Measurements from ENCODE around the gene TSSK2. TPM values are rescaled to one million over a fixed set of nuclear protein-coding genes. Genes with fewer than 3 reads are reported as not detected.

Gene TSSK2
- total and polyA plus RNA-seq, 2 experiments from 2014 or later = not detected

DNA sequence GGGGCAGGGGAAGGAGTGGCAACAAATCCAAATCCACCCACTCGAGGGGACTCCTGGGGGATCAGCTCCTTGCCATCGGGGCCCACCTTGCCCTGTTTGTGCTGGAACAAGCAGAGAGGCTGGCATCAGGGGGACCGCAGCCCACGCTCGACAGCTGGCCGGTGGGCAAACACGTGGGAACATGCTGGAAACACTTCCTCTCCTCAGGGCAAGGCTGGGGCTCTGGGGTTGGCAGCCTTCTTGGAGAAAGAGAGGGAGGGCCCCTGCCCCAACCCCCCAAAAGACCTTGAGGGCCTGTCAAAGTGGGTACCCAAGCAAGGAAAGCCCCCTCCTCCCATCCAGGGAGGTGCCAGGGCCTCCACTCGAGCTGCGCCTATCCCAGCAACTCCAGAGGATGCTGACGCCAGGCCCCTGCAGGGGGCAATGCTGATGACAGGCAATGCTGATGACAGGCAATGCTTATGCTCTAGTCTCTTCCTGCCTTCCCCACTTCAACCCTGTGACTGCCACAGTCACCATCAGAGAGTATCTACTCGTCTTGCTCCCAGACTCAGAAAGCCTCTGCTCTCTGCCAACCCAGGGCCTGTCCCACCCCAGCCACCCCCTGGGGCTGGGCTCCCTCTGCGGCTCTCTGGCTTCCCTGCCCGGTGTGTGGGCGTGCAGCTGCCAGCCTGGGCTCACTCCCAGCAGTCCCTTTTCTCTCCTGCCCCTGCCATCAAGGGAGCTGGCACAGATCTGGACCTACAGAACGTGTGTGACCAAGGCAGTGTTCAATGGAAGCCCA lies 7.3 kb downstream of the TSSK2 start:
- Histone ChIP-seq H3K36me3 (replicated peaks; ENCODE audit: insufficient read depth, low read depth) (no peaks in the 10 kb centered on the region), H3K4me3 (no peak overlapping the region), H3K4me1 (ENCODE audit: insufficient read depth) (no peaks in the 10 kb centered on the region), H3K4me2 (no peak overlapping the region), H3K27me3 (no peaks in the 10 kb centered on the region), H3K9me2 (replicated peaks; ENCODE audit: insufficient read depth) (no peaks in the 10 kb centered on the region), H3K79me2 (peaks cover 4% of the 10 kb centered on the region), H2AFZ (no peak overlapping the region), H4K20me1 (ENCODE audit: insufficient read depth, poor library complexity, severe bottlenecking) (no peaks in the 10 kb centered on the region), H3K27ac (no peak overlapping the region), H3K9me3 (ENCODE audit: low read depth) (no peaks in the 10 kb centered on the region)
- 96% methylated on average over 15 of the region's 15 CpGs for WGBS (ENCODE audit: low lambda C conversion rate, missing lambda C conversion rate)
- no peak for DNase-seq (ENCODE audit: low spot score)
- TF ChIP-seq CTCF (IDR thresholded peaks at IDR 0.05; ENCODE audit: poor library complexity) (no peak), EZH2 (IDR thresholded peaks at IDR 0.05; ENCODE audit: borderline replicate concordance) (no peak), EZH2phosphoT487 (IDR thresholded peaks at IDR 0.05; ENCODE audit: low read depth, severe bottlenecking, unreplicated experiment) (no peak)

- H4K20me1 ChIP-seq (ENCODE audit: insufficient read depth, poor library complexity, severe bottlenecking) = no peaks in the 10 kb centered on the region
- H3K9me3 ChIP-seq (ENCODE audit: low read depth) = no peaks in the 10 kb centered on the region
- H3K79me2 ChIP-seq = peaks cover 10% of the 10 kb centered on the region
- no peaks in the 10 kb centered on the region for H3K27me3 ChIP-seq
- DNase-seq (ENCODE audit: low spot score) = no peak
- no peaks in the 10 kb centered on the region for H3K4me1 ChIP-seq (ENCODE audit: insufficient read depth)
- 97% methylated on average over 9 of the region's 9 CpGs for WGBS (ENCODE audit: low lambda C conversion rate, missing lambda C conversion rate)
- no peaks in the 10 kb centered on the region for H3K9me2 ChIP-seq (replicated peaks; ENCODE audit: insufficient read depth)
- no peak overlapping the region for H2AFZ ChIP-seq
- H3K4me2 ChIP-seq = no peak overlapping the region
- H3K36me3 ChIP-seq (replicated peaks; ENCODE audit: insufficient read depth, low read depth) = no peaks in the 10 kb centered on the region
- no peak for TF ChIP-seq CTCF (IDR thresholded peaks at IDR 0.05; ENCODE audit: poor library complexity)
- TF ChIP-seq EZH2phosphoT487 (IDR thresholded peaks at IDR 0.05; ENCODE audit: low read depth, severe bottlenecking, unreplicated experiment) = no peak
- no peak for TF ChIP-seq EZH2 (IDR thresholded peaks at IDR 0.05; ENCODE audit: borderline replicate concordance)
- no peak overlapping the region for H3K4me3 ChIP-seq
- no peak overlapping the region for H3K27ac ChIP-seq
Measured at GRCh38 chr22:19139001-19139356, 7.9 kb downstream of the TSSK2 start.

- DNase-seq (ENCODE audit: low spot score) = no peak
- Histone ChIP-seq H3K4me3 (no peak overlapping the region), H3K27me3 (no peaks in the 10 kb centered on the region), H3K9me2 (replicated peaks; ENCODE audit: insufficient read depth) (no peaks in the 10 kb centered on the region), H3K79me2 (peaks cover 12% of the 10 kb centered on the region), H3K9me3 (ENCODE audit: low read depth) (no peaks in the 10 kb centered on the region), H3K36me3 (replicated peaks; ENCODE audit: insufficient read depth, low read depth) (no peaks in the 10 kb centered on the region), H3K27ac (no peak overlapping the region), H2AFZ (no peak overlapping the region), H4K20me1 (ENCODE audit: insufficient read depth, poor library complexity, severe bottlenecking) (no peaks in the 10 kb centered on the region), H3K4me1 (ENCODE audit: insufficient read depth) (no peaks in the 10 kb centered on the region), H3K4me2 (no peak overlapping the region)
- TF ChIP-seq CTCF (IDR thresholded peaks at IDR 0.05; ENCODE audit: poor library complexity) (no peak), EZH2 (IDR thresholded peaks at IDR 0.05; ENCODE audit: borderline replicate concordance) (no peak), EZH2phosphoT487 (IDR thresholded peaks at IDR 0.05; ENCODE audit: low read depth, severe bottlenecking, unreplicated experiment) (no peak)
- 97% methylated on average over 5 of the region's 5 CpGs for WGBS (ENCODE audit: low lambda C conversion rate, missing lambda C conversion rate)
Measured at GRCh38 chr22:19139974-19140373, 8.9 kb downstream of the TSSK2 start.

All from hepatocyte (in vitro differentiated cells).